Measurements from ENCODE around the gene KLHL21. TPM values are rescaled to one million over a fixed set of nuclear protein-coding genes. Genes with fewer than 3 reads are reported as not detected.
A peak's percentile ranks its signal among the peaks of the same experiment; 100 is the strongest.

The KLHL21 gene
- total RNA-seq, 4 donors from 2014 or later: 105 to 125 (median 118) TPM

- Histone ChIP-seq H3K4me3 (peak overlapping the region; percentile 98), H3K4me1 (peaks cover 48% of the 10 kb centered on the region), H3K36me3 (peaks cover 62% of the 10 kb centered on the region), H3K27ac (peak overlapping the region; percentile 28), H3K9me3 (no peaks in the 10 kb centered on the region), H3K27me3 (no peaks in the 10 kb centered on the region)
- DNase-seq (ENCODE audit: low spot score in 2 of 2): no peak
- TF ChIP-seq CTCF (IDR thresholded peaks at IDR 0.05) (no peak), POLR2AphosphoS5 (IDR thresholded peaks at IDR 0.05) (no peak), POLR2A (IDR thresholded peaks at IDR 0.05) (no peak), EP300 (IDR thresholded peaks at IDR 0.05) (no peak)
- WGBS: 53% methylated on average over 6 of the region's 6 CpGs
These were observed 4.9 kb downstream of the KLHL21 start for GRCh38 chr1:6597777-6598131.

- no peak for DNase-seq (ENCODE audit: low spot score in 2 of 2)
- 63% methylated on average over 12 of the region's 15 CpGs for WGBS
- peak overlapping the region; percentile 98 for H3K4me3 ChIP-seq
- peaks cover 49% of the 10 kb centered on the region for H3K4me1 ChIP-seq
- H3K27ac ChIP-seq: peak overlapping the region; percentile 28
- no peak for TF ChIP-seq EP300 (IDR thresholded peaks at IDR 0.05)
- TF ChIP-seq CTCF (IDR thresholded peaks at IDR 0.05): no peak
- no peak for TF ChIP-seq POLR2AphosphoS5 (IDR thresholded peaks at IDR 0.05)
- TF ChIP-seq POLR2A (IDR thresholded peaks at IDR 0.05): no peak
- no peaks in the 10 kb centered on the region for H3K9me3 ChIP-seq
- H3K36me3 ChIP-seq: peaks cover 68% of the 10 kb centered on the region
- H3K27me3 ChIP-seq: no peaks in the 10 kb centered on the region
These were observed 5.5 kb downstream of the KLHL21 start for GRCh38 chr1:6596886-6597776.

- Histone ChIP-seq H3K27me3 (no peaks in the 10 kb centered on the region), H3K4me1 (peaks cover 56% of the 10 kb centered on the region), H3K4me3 (peak overlapping the region; percentile 98), H3K27ac (no peak overlapping the region), H3K9me3 (no peaks in the 10 kb centered on the region), H3K36me3 (peaks cover 74% of the 10 kb centered on the region)
- 57% methylated on average over 7 of the region's 7 CpGs for WGBS
- TF ChIP-seq EP300 (IDR thresholded peaks at IDR 0.05): no peak
- TF ChIP-seq CTCF (IDR thresholded peaks at IDR 0.05): no peak
- TF ChIP-seq POLR2A (IDR thresholded peaks at IDR 0.05): no peak
- no peak for TF ChIP-seq POLR2AphosphoS5 (IDR thresholded peaks at IDR 0.05)
- no peak for DNase-seq (ENCODE audit: low spot score in 2 of 2)
These were observed 6.3 kb downstream of the KLHL21 start for GRCh38 chr1:6596351-6596750.

GRCh38 chr1:6594977-6595740 lies 7.5 kb downstream of the KLHL21 start:
- DNase-seq (ENCODE audit: low spot score in 2 of 2): no peak
- 92% methylated on average over 8 of the region's 11 CpGs for WGBS
- Histone ChIP-seq H3K9me3 (no peaks in the 10 kb centered on the region), H3K4me3 (no peak overlapping the region), H3K27me3 (no peaks in the 10 kb centered on the region), H3K36me3 (peaks cover 85% of the 10 kb centered on the region), H3K27ac (no peak overlapping the region), H3K4me1 (peaks cover 52% of the 10 kb centered on the region)
- TF ChIP-seq POLR2AphosphoS5 (IDR thresholded peaks at IDR 0.05): no peak
- TF ChIP-seq CTCF (IDR thresholded peaks at IDR 0.05): no peak
- no peak for TF ChIP-seq POLR2A (IDR thresholded peaks at IDR 0.05)
- no peak for TF ChIP-seq EP300 (IDR thresholded peaks at IDR 0.05)

GRCh38 chr1:6593810-6594209 lies 8.9 kb downstream of the KLHL21 start:
- H3K27me3 ChIP-seq: no peaks in the 10 kb centered on the region
- H3K36me3 ChIP-seq: peaks cover 95% of the 10 kb centered on the region
- H3K9me3 ChIP-seq: no peaks in the 10 kb centered on the region
- no peak overlapping the region for H3K4me3 ChIP-seq
- TF ChIP-seq EP300 (IDR thresholded peaks at IDR 0.05) (no peak), CTCF (IDR thresholded peaks at IDR 0.05) (no peak), POLR2AphosphoS5 (IDR thresholded peaks at IDR 0.05) (no peak), POLR2A (IDR thresholded peaks at IDR 0.05) (no peak)
- 90% methylated on average over 9 of the region's 15 CpGs for WGBS
- H3K27ac ChIP-seq: no peak overlapping the region
- no peak for DNase-seq (ENCODE audit: low spot score in 2 of 2)
- H3K4me1 ChIP-seq: peaks cover 50% of the 10 kb centered on the region
